ENCODE data around the gene KRT14. TPM values are rescaled to one million over a fixed set of nuclear protein-coding genes. Genes with fewer than 3 reads are reported as not detected.

The KRT14 gene
- total RNA-seq, 1 donor from 2014 or later, result not detected

- peaks cover 11% of the 10 kb centered on the region for H3K27me3 Mint-ChIP-seq (ENCODE audit: insufficient read depth, low read depth)
- no peaks in the 10 kb centered on the region for H3K79me2 ChIP-seq (ENCODE audit: low read depth)
- H3K4me3 ChIP-seq, result no peak overlapping the region
These were observed 44.3 kb downstream of the KRT14 start for GRCh38 chr17:41542357-41542756.

DNA sequence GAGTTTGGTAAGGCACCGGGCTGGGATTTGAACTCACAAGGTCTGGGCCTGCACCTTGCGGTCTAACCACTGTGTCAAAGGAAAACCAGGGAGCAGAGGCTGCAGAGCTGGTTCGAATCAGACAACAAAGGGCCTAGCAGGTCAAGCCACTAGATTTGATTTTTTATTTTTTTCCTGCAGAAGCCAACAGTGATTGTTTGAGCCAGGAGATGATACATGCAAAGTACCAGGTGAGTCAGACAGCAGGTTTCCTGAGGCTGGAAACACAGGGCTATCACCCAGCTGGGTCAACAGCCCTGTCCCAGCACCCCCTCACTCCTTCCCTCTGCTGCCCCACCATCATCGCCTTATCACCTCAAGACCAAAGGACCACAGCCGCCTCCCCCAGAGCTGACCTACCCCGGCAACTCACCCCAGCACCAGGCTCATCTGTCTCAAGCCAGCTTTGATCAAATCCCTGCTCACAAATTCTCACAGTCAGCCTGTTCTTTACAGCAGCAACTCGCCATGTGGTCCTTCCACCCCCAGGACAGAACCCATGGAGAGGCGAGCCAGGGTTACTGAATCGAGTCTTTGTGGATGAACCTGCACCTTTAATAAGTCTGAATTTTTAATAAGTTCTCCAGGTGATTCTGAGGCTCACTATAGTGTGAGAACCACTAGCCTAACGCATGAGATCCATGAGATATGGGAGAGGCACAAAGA lies 45.6 kb downstream of the KRT14 start:
- peaks cover 21% of the 10 kb centered on the region for H3F3A ChIP-seq (ENCODE audit: low read depth)
- no peak overlapping the region for H3K4me3 ChIP-seq
- H2AFZ ChIP-seq (replicated peaks), result no peak overlapping the region
- H3K4me1 Mint-ChIP-seq, result peaks cover 28% of the 10 kb centered on the region
- DNase-seq (ENCODE audit: low spot score), result no peak
- no peaks in the 10 kb centered on the region for H3K27me3 ChIP-seq
- no peak overlapping the region for H3K27ac ChIP-seq
- H4K20me1 ChIP-seq (ENCODE audit: low read depth), result no peaks in the 10 kb centered on the region
- no peaks in the 10 kb centered on the region for H3K36me3 ChIP-seq
- peaks cover 26% of the 10 kb centered on the region for H3K4me1 ChIP-seq
- H3K4me3 Mint-ChIP-seq, result no peak overlapping the region
- H3K9me3 ChIP-seq (ENCODE audit: low read depth), result no peaks in the 10 kb centered on the region
- H3K27ac Mint-ChIP-seq, result no peak overlapping the region
- no peaks in the 10 kb centered on the region for H3K36me3 Mint-ChIP-seq
- H3K79me2 ChIP-seq (ENCODE audit: low read depth), result no peaks in the 10 kb centered on the region
- TF ChIP-seq EZH2 (IDR thresholded peaks at IDR 0.05) (no peak), EZH2phosphoT487 (IDR thresholded peaks at IDR 0.05) (no peak), CTCF (IDR thresholded peaks at IDR 0.05) (no peak)
- H3K27me3 Mint-ChIP-seq (ENCODE audit: insufficient read depth, low read depth), result peaks cover 13% of the 10 kb centered on the region
- no peak overlapping the region for H3K4me2 ChIP-seq
- no peak overlapping the region for H3K9ac ChIP-seq
- no peaks in the 10 kb centered on the region for H3K9me3 Mint-ChIP-seq

More at GRCh38 chr17:41542357-41542756, 44.3 kb downstream of the KRT14 start:
- Mint-ChIP-seq H3K4me3 (no peak overlapping the region), H3K4me1 (peaks cover 28% of the 10 kb centered on the region), H3K9me3 (peaks cover 3% of the 10 kb centered on the region), H3K36me3 (no peaks in the 10 kb centered on the region), H3K27ac (no peak overlapping the region)
- H3K36me3 ChIP-seq, result no peaks in the 10 kb centered on the region
- H3K4me1 ChIP-seq, result peaks cover 28% of the 10 kb centered on the region
- no peaks in the 10 kb centered on the region for H3K9me3 ChIP-seq (ENCODE audit: low read depth)
- H4K20me1 ChIP-seq (ENCODE audit: low read depth), result no peaks in the 10 kb centered on the region
- H2AFZ ChIP-seq (replicated peaks), result no peak overlapping the region
- DNase-seq (ENCODE audit: low spot score), result no peak
- no peak overlapping the region for H3K27ac ChIP-seq
- no peak overlapping the region for H3K9ac ChIP-seq
- H3K4me2 ChIP-seq, result no peak overlapping the region
- no peaks in the 10 kb centered on the region for H3K27me3 ChIP-seq
- peaks cover 24% of the 10 kb centered on the region for H3F3A ChIP-seq (ENCODE audit: low read depth)
- TF ChIP-seq EZH2phosphoT487 (IDR thresholded peaks at IDR 0.05) (no peak), EZH2 (IDR thresholded peaks at IDR 0.05) (no peak), CTCF (IDR thresholded peaks at IDR 0.05) (no peak)

DNA sequence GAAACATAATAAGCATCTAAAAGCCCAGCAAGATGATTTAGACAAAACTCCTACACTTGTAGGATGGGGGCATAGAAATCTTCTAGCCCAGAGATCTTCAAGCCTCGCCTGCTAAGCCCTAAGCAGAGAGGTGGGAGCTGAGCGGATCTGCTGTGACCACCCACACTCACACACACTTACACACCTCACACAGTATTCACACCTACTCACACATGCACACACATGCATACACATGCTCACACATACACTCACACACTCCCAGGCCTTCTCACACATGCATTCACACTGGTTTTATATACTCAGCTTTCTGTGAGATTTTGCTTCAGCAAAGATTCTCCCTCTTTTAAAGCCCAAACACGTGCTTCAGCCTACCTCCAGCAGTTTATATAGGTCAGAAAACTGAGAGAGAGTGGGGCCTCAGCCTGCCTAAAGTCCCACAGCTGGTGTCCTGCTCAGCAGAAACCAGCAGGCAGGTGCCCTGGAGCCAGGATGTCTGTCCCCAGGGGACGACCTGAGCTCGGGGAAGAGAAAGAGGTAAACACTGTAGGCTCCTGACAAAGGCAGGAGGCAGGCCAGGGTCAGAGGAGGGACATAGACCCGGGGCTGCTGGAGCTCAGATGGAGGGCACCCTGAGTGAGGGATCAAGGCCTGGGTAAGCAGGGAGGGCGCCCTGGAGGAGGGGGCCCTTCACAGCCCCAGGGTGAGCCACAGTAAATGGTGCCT lies 46.6 kb downstream of the KRT14 start:
- Histone ChIP-seq H3K4me2 (no peak overlapping the region), H3K79me2 (ENCODE audit: low read depth) (no peaks in the 10 kb centered on the region), H3F3A (ENCODE audit: low read depth) (peaks cover 19% of the 10 kb centered on the region), H3K27me3 (no peaks in the 10 kb centered on the region), H3K4me3 (no peak overlapping the region), H3K27ac (no peak overlapping the region), H3K4me1 (peaks cover 26% of the 10 kb centered on the region), H4K20me1 (ENCODE audit: low read depth) (no peaks in the 10 kb centered on the region), H3K36me3 (no peaks in the 10 kb centered on the region), H3K9ac (no peak overlapping the region), H2AFZ (replicated peaks) (no peak overlapping the region), H3K9me3 (ENCODE audit: low read depth) (no peaks in the 10 kb centered on the region)
- H3K4me1 Mint-ChIP-seq, result peaks cover 28% of the 10 kb centered on the region
- no peak for DNase-seq (ENCODE audit: low spot score)
- H3K27ac Mint-ChIP-seq, result no peak overlapping the region
- H3K4me3 Mint-ChIP-seq, result no peak overlapping the region
- no peaks in the 10 kb centered on the region for H3K36me3 Mint-ChIP-seq
- H3K27me3 Mint-ChIP-seq (ENCODE audit: insufficient read depth, low read depth), result peaks cover 10% of the 10 kb centered on the region
- H3K9me3 Mint-ChIP-seq, result no peaks in the 10 kb centered on the region
- TF ChIP-seq EZH2 (IDR thresholded peaks at IDR 0.05) (no peak), CTCF (IDR thresholded peaks at IDR 0.05) (no peak), EZH2phosphoT487 (IDR thresholded peaks at IDR 0.05) (no peak)

Data from neural progenitor cell (in vitro differentiated cells).